Small intestine (tissue), 7 donors: ENCODE data around the gene ARPP21. TPM values are rescaled to one million over a fixed set of nuclear protein-coding genes. Genes with fewer than 3 reads are reported as not detected.

Experiments used
- DNase-seq, 2 donors: peaks; one replicate each; pipeline versions ENCODE4 v3.0.0 to v3.0.0-alpha.2; 2013
- FAIRE-seq: peaks from 2 replicates; lab custom pipeline; 2012; peaks lifted over from hg19 to GRCh38; lab: Jason Lieb, UNC
- H3K27ac ChIP-seq, 3 donors: one replicate each; pipeline ENCODE4 v1.5.1; 2013; ENCODE audit warnings: low read length in 2 of 3, mild to moderate bottlenecking in 2 of 3, control low read depth in 1 of 3, inconsistent platforms in 1 of 3, low read depth in 1 of 3, moderate library complexity in 1 of 3
- H3K27me3 ChIP-seq, 3 donors: one replicate each; pipeline ENCODE4 v1.6.1; 2013; ENCODE audit warnings: low read length in 3 of 3, inconsistent platforms in 1 of 3; ENCODE audit not compliant: control insufficient read depth in 3 of 3, insufficient read depth in 3 of 3
- H3K36me3 ChIP-seq, 3 donors: one replicate each; pipeline ENCODE4 v1.6.1; 2013; ENCODE audit warnings: low read length in 3 of 3, inconsistent platforms in 1 of 3, low read depth in 1 of 3, mild to moderate bottlenecking in 1 of 3, moderate library complexity in 1 of 3; ENCODE audit not compliant: control insufficient read depth in 3 of 3, insufficient read depth in 2 of 3
- H3K4me1 ChIP-seq, 3 donors: one replicate each; pipeline ENCODE4 v1.6.1; 2013; ENCODE audit warnings: low read length in 2 of 3, inconsistent platforms in 1 of 3, low read depth in 1 of 3, mild to moderate bottlenecking in 1 of 3, moderate library complexity in 1 of 3; ENCODE audit not compliant: control insufficient read depth in 3 of 3, insufficient read depth in 2 of 3
- H3K4me3 ChIP-seq, 3 donors: one replicate each; pipeline ENCODE4 v1.5.1; 2013; ENCODE audit warnings: low read length in 3 of 3, control low read depth in 1 of 3, inconsistent platforms in 1 of 3, low read depth in 1 of 3, mild to moderate bottlenecking in 1 of 3, moderate library complexity in 1 of 3
- H3K9me3 ChIP-seq, 2 donors: one replicate each; pipeline ENCODE4 v1.6.1; 2013; ENCODE audit warnings: low read depth in 1 of 2, low read length in 1 of 2; ENCODE audit not compliant: control insufficient read depth in 2 of 2, insufficient read depth in 1 of 2
- WGBS, 3 donors: extraction: QIAGEN DNeasy Blood & Tissue Kit; methylation state at CpG; one replicate each; pipeline ENCODE4 v1.1.7; 2013; 5-methylcytosine and 5-hydroxymethylcytosine counted together
- polyA plus RNA-seq, 4 donors: library from polyadenylated mRNA; stranded (reverse) in 3 of 4; unstranded in 1 of 4; fragments of 200-250 nt in 3 of 4; fragments of 120-200 nt in 1 of 4; gene quantifications; one replicate each; pipeline versions ENCODE4 v1.2.1 to v1.2.3, GENCODE V29; 2013
- donor health status: healthy with polysubstance abuse.
- donor health status: control.
- donor health status: control.
- donor health status: Bipolar disorder and iron deficiency.
- donor health status: healthy.

ARPP21 gene
- polyA plus RNA-seq, 4 donors: 0.74 to 1.4 TPM; not detected in 2

GRCh38 chr3:35751207-35751606, 111.9 kb downstream of the ARPP21 start:
- Histone ChIP-seq H3K36me3 (no peaks in the 10 kb centered on the region), H3K4me1 (no peaks in the 10 kb centered on the region), H3K27ac (no peak overlapping the region), H3K27me3 (no peaks in the 10 kb centered on the region), H3K9me3 (no peaks in the 10 kb centered on the region), H3K4me3 (no peak overlapping the region)
- DNase-seq (no peak), FAIRE-seq (no peak)
- WGBS, 3 donors: 82 to 93% (median 93%) methylated on average over 3 of the region's 3 CpGs

- DNase-seq: no peak
- FAIRE-seq: no peak
- no peaks in the 10 kb centered on the region for H3K4me1 ChIP-seq
- H3K27ac ChIP-seq: no peak overlapping the region
- H3K9me3 ChIP-seq: no peaks in the 10 kb centered on the region
- H3K4me3 ChIP-seq: no peak overlapping the region
- WGBS, 3 donors: 63 to 74% (median 69%) methylated on average over 3 of the region's 3 CpGs
- H3K36me3 ChIP-seq: no peaks in the 10 kb centered on the region
- H3K27me3 ChIP-seq: peaks cover 0 to 2% (median 0%) of the 10 kb centered on the region in 3 donors
These were observed 118.8 kb downstream of the ARPP21 start for GRCh38 chr3:35757991-35758757.

- peaks cover 0 to 2% (median 0%) of the 10 kb centered on the region in 3 donors for H3K27me3 ChIP-seq
- H3K9me3 ChIP-seq: no peaks in the 10 kb centered on the region
- WGBS, 3 donors: 74 to 89% (median 85%) methylated on average over 4 of the region's 4 CpGs
- no peak overlapping the region for H3K27ac ChIP-seq
- H3K36me3 ChIP-seq: no peaks in the 10 kb centered on the region
- FAIRE-seq: no peak
- no peaks in the 10 kb centered on the region for H3K4me1 ChIP-seq
- no peak for DNase-seq
- no peak overlapping the region for H3K4me3 ChIP-seq
These were observed 120.8 kb downstream of the ARPP21 start for GRCh38 chr3:35760146-35760545.

GRCh38 chr3:35761311-35761710, 122.0 kb downstream of the ARPP21 start:
- no peaks in the 10 kb centered on the region for H3K4me1 ChIP-seq
- no peaks in the 10 kb centered on the region for H3K9me3 ChIP-seq
- 84 to 93% (median 86%) methylated on average over 1 of the region's 1 CpG for WGBS, 3 donors
- no peak overlapping the region for H3K4me3 ChIP-seq
- no peak overlapping the region for H3K27ac ChIP-seq
- peaks cover 0 to 2% (median 0%) of the 10 kb centered on the region in 3 donors for H3K27me3 ChIP-seq
- FAIRE-seq (no peak), DNase-seq (no peak)
- no peaks in the 10 kb centered on the region for H3K36me3 ChIP-seq

- Histone ChIP-seq H3K27me3 (no peaks in the 10 kb centered on the region), H3K4me3 (no peak overlapping the region), H3K27ac (no peak overlapping the region), H3K4me1 (no peaks in the 10 kb centered on the region), H3K36me3 (no peaks in the 10 kb centered on the region), H3K9me3 (no peaks in the 10 kb centered on the region)
- 50 to 61% (median 60%) methylated on average over 2 of the region's 2 CpGs for WGBS, 3 donors
- no peak for DNase-seq
- FAIRE-seq: no peak
These were observed 133.2 kb downstream of the ARPP21 start for GRCh38 chr3:35772381-35773015.

GRCh38 chr3:35773417-35773816, 134.1 kb downstream of the ARPP21 start:
- no peaks in the 10 kb centered on the region for H3K4me1 ChIP-seq
- no peaks in the 10 kb centered on the region for H3K36me3 ChIP-seq
- FAIRE-seq (no peak), DNase-seq (no peak)
- no peaks in the 10 kb centered on the region for H3K27me3 ChIP-seq
- no peaks in the 10 kb centered on the region for H3K9me3 ChIP-seq
- no peak overlapping the region for H3K4me3 ChIP-seq
- H3K27ac ChIP-seq: no peak overlapping the region
- WGBS, 3 donors: 73 to 86% (median 83%) methylated on average over 1 of the region's 1 CpG

GRCh38 chr3:35776346-35776745, 137.0 kb downstream of the ARPP21 start:
- Histone ChIP-seq H3K4me3 (no peak overlapping the region), H3K27me3 (no peaks in the 10 kb centered on the region), H3K9me3 (no peaks in the 10 kb centered on the region), H3K36me3 (no peaks in the 10 kb centered on the region), H3K4me1 (no peaks in the 10 kb centered on the region), H3K27ac (no peak overlapping the region)
- WGBS, 3 donors: 46 to 68% (median 56%) methylated on average over 2 of the region's 2 CpGs
- no peak for FAIRE-seq
- DNase-seq: no peak

- H3K4me1 ChIP-seq: no peaks in the 10 kb centered on the region
- FAIRE-seq (no peak), DNase-seq (no peak)
- WGBS, 3 donors: 58 to 80% (median 76%) methylated on average over 2 of the region's 2 CpGs
- H3K4me3 ChIP-seq: no peak overlapping the region
- H3K27ac ChIP-seq: no peak overlapping the region
- no peaks in the 10 kb centered on the region for H3K27me3 ChIP-seq
- no peaks in the 10 kb centered on the region for H3K9me3 ChIP-seq
- no peaks in the 10 kb centered on the region for H3K36me3 ChIP-seq
These were observed 137.7 kb downstream of the ARPP21 start for GRCh38 chr3:35777065-35777464.
